Hippocampal formation (tissue), 2 donors: Measurements from ENCODE around the gene ENTPD1.
"Not testable (repeated sequence)": the region's sequence is repeated elsewhere in the genome, so short reads cannot be mapped to it uniquely, and the experiment has no call there.

Experiments
- DNase-seq, 2 donors: peaks; one replicate each; lab custom pipeline; 2025; lab: John Stamatoyannopoulos, UW

The ENTPD1 gene

DNA sequence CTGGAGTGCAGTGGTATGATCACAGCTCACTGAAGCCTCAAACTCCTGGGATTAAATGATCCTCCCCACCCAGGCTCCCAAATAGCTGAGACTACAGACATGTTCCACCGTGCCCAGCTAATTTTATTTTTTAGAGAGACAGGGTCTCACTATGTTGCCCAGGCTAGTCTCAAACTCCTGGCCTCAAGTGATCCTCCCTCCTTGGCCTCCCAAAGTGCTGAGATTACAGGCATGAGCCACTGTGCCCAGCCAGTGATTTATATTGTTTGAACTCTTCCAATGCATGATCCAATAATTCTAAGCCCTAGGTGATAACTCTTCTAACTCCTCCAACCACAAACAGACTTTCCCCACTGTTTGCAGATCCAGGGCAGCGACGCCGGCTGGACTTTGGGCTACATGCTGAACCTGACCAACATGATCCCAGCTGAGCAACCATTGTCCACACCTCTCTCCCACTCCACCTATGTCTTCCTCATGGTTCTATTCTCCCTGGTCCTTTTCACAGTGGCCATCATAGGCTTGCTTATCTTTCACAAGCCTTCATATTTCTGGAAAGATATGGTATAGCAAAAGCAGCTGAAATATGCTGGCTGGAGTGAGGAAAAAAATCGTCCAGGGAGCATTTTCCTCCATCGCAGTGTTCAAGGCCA is 110.0 kb downstream of the ENTPD1 start:
- DNase-seq, result no peak

DNA sequence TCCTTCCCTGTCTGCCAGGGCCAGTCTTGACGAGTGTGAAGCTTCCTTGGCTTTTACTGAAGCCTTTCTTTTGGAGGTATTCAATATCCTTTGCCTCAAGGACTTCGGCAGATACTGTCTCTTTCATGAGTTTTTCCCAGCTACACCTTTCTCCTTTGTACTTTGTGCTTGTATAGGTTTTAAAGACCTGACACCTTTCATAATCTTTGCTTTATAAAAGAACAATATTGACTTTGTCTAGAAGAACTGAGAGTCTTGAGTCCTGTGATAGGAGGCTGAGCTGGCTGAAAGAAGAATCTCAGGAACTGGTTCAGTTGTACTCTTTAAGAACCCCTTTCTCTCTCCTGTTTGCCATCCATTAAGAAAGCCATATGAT is 110.5 kb downstream of the ENTPD1 start:
- no peak for DNase-seq

- DNase-seq, result no peak
These were observed 111.9 kb downstream of the ENTPD1 start for GRCh38 chr10:95867866-95868265.

DNA sequence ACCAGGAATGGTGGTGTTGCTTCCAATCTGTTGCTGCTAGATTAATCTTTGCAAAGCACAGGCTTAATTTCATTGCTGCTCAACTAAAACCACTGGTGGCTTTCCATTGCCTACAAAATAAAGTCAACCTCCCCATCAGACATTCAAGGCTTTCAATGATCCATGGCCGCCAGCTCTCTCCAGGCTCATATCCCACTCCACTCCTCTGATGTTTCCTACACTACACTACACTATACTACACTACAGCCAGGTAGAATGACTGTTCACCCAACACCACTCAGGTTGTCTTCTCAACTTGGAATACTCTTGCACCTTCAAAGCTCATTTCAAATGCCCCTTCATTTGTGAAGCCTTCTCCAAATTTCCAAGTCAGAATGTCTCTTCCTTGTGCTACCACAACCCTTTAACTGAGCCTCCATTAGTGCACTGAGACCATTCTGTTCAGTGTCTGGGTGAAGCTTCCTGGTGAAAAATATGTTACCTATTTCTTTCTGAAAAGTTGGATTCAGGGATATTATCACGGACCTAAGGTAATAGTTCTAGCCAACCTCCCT is 116.3 kb downstream of the ENTPD1 start:
- no peak for DNase-seq

GRCh38 chr10:95873139-95873538 is 117.2 kb downstream of the ENTPD1 start:
- DNase-seq, result no peak

- no peak for DNase-seq
These were observed 117.7 kb downstream of the ENTPD1 start for GRCh38 chr10:95873651-95874050.

DNA sequence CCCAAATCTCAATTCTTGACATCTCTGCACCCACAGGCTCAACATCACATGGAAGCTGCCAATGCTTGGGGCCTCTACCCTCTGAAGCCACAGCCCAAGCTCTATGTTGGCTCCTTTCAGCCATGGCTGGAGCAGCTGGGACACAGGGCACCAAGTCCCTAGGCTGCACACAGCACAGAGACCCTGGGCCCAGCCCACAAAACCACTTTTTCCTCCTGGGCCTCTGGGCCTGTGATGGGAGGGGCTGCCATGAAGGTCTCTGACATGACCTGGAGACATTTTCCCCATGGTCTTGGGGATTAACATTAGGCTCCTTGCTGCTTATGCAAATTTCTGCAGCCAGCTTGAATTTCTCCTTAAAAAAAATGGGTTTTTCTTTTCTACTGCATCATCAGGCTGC is 118.8 kb downstream of the ENTPD1 start:
- not testable (repeated sequence) for DNase-seq

- no peak for DNase-seq
These were observed 120.8 kb downstream of the ENTPD1 start for GRCh38 chr10:95876756-95877155.

DNA sequence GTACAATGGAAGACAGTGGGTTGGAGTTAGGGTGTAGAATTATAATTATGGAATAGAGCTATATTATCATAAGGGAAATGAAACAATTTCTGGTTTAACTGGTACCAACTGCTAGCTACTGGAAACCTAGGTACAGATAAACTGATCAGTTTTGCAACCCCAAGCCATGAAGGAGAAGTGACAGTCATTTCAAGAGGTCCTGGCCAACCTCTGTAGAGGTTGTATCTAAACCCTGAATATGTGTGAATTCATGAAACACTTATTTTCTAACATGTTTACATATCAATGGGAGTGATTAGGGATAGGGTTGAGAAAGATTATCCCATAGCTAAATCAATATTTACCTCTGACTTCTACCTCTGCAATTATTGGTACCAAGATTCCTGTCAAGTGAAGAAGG is 121.9 kb downstream of the ENTPD1 start:
- DNase-seq, result no peak

GRCh38 chr10:95880704-95881103 is 124.7 kb downstream of the ENTPD1 start:
- no peak for DNase-seq

DNA sequence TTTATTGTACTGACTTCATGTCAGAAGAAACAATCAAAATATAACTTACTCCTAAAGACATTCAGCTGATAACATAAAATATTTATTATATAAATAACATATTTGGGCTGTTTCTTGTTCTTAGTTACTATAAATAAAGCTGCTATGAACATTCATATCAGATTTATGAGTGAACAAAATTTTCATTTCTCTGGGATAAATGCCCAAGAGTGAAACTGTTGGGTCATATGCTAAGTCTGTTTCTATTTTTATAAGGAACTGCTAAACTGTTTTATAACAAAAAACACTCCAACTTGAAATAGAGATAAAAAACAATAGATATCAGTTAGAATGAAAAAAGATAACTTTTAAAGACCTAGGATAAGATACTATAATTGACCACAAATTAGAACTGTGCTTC is 125.4 kb downstream of the ENTPD1 start:
- DNase-seq, result no peak

- DNase-seq, result no peak
These were observed 133.9 kb downstream of the ENTPD1 start for GRCh38 chr10:95889830-95890229.

DNA sequence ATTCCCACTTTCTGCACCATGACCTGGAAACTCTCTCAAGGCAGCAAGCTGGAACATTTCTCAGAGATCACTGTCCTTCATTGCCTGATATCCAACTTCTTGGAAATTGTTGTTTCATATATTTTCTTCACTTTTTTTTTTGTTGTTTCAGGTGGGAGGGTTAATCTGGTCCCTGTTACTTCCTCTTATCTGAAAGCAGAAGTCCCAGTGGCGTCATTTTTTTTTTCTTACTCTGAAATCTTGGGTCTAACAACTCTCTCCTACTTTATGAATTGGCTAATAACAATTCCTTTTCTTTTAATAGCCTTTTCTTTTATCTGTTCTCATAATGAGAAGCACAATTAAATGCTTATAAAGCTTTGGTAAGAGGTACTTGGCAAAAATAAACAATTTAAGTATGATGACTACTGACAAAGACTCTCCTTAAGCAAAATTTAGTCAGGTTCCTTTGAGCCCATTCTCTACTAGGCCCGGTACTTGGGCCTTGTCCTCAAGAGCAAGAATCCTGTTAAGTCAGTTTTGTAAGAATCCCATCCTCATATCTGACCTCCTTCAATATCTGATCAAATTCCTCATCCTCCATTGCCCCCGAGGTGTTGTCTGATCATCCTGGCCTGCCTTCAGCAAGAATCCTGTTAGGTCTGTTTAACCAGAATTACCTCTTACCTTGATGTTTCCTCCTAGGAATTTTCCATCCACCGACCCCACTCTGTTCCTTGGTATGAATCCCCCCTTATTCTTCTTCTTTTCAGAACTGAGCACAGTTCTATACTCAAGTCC is 140.3 kb downstream of the ENTPD1 start:
- no peak for DNase-seq

GRCh38 chr10:95905897-95906580 is 150.1 kb downstream of the ENTPD1 start:
- DNase-seq, result not testable (repeated sequence)

- peak in 1 of 2 donors; percentile 48 for DNase-seq
These were observed 150.9 kb downstream of the ENTPD1 start for GRCh38 chr10:95906677-95907455.

DNA sequence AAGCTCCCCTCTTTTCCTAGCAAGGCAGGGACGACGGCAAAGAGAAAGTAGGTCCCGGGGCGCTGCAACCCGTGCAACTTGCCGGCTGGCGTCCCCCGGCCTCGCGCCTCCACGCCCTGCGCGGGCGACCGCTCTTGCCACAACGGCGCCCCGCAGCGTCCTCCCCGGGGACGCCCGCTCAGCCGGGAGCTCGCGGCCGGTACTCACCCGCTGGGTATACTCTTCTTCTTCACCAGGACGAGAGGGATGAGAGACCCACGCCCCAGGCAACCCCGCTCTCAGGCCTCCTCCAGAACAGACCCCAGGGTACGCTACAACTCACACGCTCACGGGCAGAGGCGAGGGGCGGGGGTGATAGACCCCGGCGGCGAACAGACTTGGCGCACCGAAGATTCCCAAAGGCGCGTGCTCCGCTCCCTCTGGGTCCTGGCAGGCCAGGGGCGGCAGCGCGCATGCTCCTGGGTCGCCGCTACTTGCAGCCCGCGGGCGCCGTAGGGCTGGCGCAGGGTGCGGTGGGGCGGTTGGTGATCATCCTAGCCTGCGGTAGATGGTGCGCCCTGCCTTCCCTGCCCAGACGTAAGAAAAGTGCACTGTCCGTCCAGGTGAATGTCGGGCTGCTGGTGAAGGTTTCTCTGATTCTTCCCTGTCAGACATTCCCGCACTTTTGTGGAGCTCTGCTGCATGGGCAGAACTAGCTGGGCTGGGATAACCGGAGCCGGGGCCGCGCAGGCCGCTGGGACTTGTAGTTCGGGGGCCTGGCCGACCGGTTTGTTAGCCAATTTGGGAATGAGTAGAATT is 151.7 kb downstream of the ENTPD1 start, which contains the start of gene CC2D2B:
TSS of gene CC2D2B (plus strand) at position 520 of the 798 bp plus-strand sequence. CDS start 3,349 bp downstream, outside the sequence.
- DNase-seq, result peak; percentile 87 to 91

- DNase-seq, result no peak
These were observed 152.5 kb downstream of the ENTPD1 start for GRCh38 chr10:95908450-95908849.

DNA sequence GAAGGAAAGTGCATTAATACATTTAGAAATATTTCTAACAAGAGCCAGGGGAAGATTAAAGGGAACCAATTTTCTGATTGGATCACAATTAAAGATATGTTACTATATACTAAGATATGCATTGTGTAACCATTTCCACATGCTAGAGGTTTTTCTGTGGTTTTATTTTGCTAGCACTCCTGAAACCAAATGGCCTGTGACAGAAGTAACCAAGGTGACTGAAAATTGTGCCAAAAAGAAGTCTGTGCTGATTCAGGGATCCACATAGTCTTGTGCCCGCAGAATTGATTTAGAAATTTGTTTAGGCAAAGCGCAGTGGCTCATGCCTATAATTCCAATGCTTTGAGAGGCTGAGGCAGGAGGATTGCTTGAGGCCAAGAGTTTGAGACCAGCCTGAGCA is 153.6 kb downstream of the ENTPD1 start:
- DNase-seq, result no peak

DNA sequence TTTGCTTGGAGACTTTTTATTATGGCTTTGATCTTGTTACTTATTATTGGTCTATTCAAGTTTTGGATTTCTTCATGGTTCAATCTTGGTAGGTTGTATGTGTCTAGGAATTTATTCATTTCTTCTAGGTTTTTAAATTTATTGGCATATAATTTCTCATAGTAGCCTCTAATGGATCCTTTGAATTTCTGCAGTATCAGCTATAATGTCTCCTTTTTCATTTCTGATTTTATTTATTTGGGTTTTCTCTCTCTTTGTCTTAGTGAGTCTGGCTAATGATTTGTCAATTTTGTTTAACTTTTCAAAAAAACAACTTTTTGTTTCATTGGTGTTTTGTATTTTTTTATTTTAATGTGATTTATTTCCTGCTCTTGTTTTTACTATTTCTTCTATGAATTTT is 160.1 kb downstream of the ENTPD1 start:
- not testable (repeated sequence) for DNase-seq
